ENCODE measurements around the gene OR52B2.

Gene OR52B2

GRCh38 chr11:6127881-6128280, 42.2 kb downstream of the OR52B2 start:
- Histone ChIP-seq H4K20me1 (ENCODE audit: insufficient read depth, low read length) (no peaks in the 10 kb centered on the region), H3K9ac (ENCODE audit: low read length) (no peak overlapping the region), H3K9me3 (ENCODE audit: low read length) (no peaks in the 10 kb centered on the region), H3K36me3 (ENCODE audit: insufficient read depth, low read length) (no peaks in the 10 kb centered on the region), H3K4me3 (ENCODE audit: low read depth, low read length, poor library complexity, severe bottlenecking) (no peak overlapping the region), H3K9me2 (ENCODE audit: low read depth, low read length) (no peaks in the 10 kb centered on the region), H3K27me3 (ENCODE audit: insufficient read depth, low read length) (no peaks in the 10 kb centered on the region), H3K4me1 (ENCODE audit: insufficient read depth, low read length, severe bottlenecking) (no peaks in the 10 kb centered on the region), H3K27ac (ENCODE audit: low read depth, low read length, poor library complexity, severe bottlenecking) (no peak overlapping the region), H3K4me2 (ENCODE audit: low read length) (no peak overlapping the region), H3K79me2 (ENCODE audit: insufficient read depth, low read length) (no peaks in the 10 kb centered on the region), H2AFZ (ENCODE audit: low read length) (no peak overlapping the region), H3F3A (ENCODE audit: insufficient read depth, low read length) (no peaks in the 10 kb centered on the region)
- no peak for TF ChIP-seq CTCF (IDR thresholded peaks at IDR 0.05; ENCODE audit: low read length)

- Histone ChIP-seq H2AFZ (ENCODE audit: low read length) (no peak overlapping the region), H3K27ac (ENCODE audit: low read depth, low read length, poor library complexity, severe bottlenecking) (no peak overlapping the region), H3K9ac (ENCODE audit: low read length) (no peak overlapping the region), H3K79me2 (ENCODE audit: insufficient read depth, low read length) (no peaks in the 10 kb centered on the region), H3K27me3 (ENCODE audit: insufficient read depth, low read length) (no peaks in the 10 kb centered on the region), H3K9me2 (ENCODE audit: low read depth, low read length) (no peaks in the 10 kb centered on the region), H4K20me1 (ENCODE audit: insufficient read depth, low read length) (no peaks in the 10 kb centered on the region), H3K36me3 (ENCODE audit: insufficient read depth, low read length) (no peaks in the 10 kb centered on the region), H3K4me2 (ENCODE audit: low read length) (no peak overlapping the region), H3K4me3 (ENCODE audit: low read depth, low read length, poor library complexity, severe bottlenecking) (no peak overlapping the region), H3F3A (ENCODE audit: insufficient read depth, low read length) (no peaks in the 10 kb centered on the region), H3K4me1 (ENCODE audit: insufficient read depth, low read length, severe bottlenecking) (no peaks in the 10 kb centered on the region), H3K9me3 (ENCODE audit: low read length) (no peaks in the 10 kb centered on the region)
- TF ChIP-seq EZH2 (IDR thresholded peaks at IDR 0.05; ENCODE audit: borderline replicate concordance, low read length): no peak
- no peak for TF ChIP-seq CTCF (IDR thresholded peaks at IDR 0.05; ENCODE audit: low read length)
Measured at GRCh38 chr11:6124245-6124644, 45.9 kb downstream of the OR52B2 start.
